HCT116 (cell line): ENCODE results near the gene DMXL2. TPM values are rescaled to one million over a fixed set of nuclear protein-coding genes. Genes with fewer than 3 reads are reported as not detected.

Experiments
- ATAC-seq: fragments of 200-7000 bp; cut with Tn5 transposase; 2 replicates; pipeline ENCODE4 v1.9.1; 2020; ENCODE audit warnings: mild to moderate bottlenecking, moderate library complexity
- BruUV-seq: library from RNA; stranded (reverse); fragments of 400-500 nt; replicated peaks from 2 replicates; lab custom pipeline; 2021; lab: Mats Ljungman, UMichigan
- CTCF ChIA-PET: fragments of 300-600 bp; sonication (Branson Sonifier 250); formaldehyde crosslinking; loops from one replicate; lab custom pipeline; 2021; ENCODE audit warnings: antibody characterized with exemption; lab: Charles Lee
- POLR2A ChIA-PET: fragments of 300-600, 350-600 bp; sonication (Branson Sonifier 250); formaldehyde crosslinking; loops from one replicate; lab custom pipeline; 2021; ENCODE audit warnings: antibody characterized with exemption; lab: Charles Lee
- RAD21 ChIA-PET, 2 experiments: fragments of 300-600 bp; sonication (Branson Sonifier 250); formaldehyde crosslinking; loops; one replicate each; lab custom pipeline; 2023; ENCODE audit warnings: low total read pairs in 2 of 2; ENCODE audit not compliant: uncharacterized antibody in 2 of 2, unreplicated experiment in 2 of 2, low non-redundant PET in 1 of 2; lab: Charles Lee
- DNase-seq: peaks from one replicate; pipeline ENCODE4 v3.0.0-alpha.2; 2010; ENCODE audit warnings: low read depth, low spot score
- H2AFZ ChIP-seq: fragments of 200-600 bp; shearing (Covaris generic), sonication (generic); 2 replicates; pipeline ENCODE4 v1.6.1; 2017; ENCODE audit warnings: low read depth, mixed run types, mixed read lengths, antibody characterized with exemption, low read length; ENCODE audit not compliant: poor library complexity, severe bottlenecking
- H3K27ac ChIP-seq: 2 replicates; pipeline ENCODE4 v1.5.1; 2012; ENCODE audit warnings: low read depth, low read length
- H3K27me3 ChIP-seq: fragments of 200-600 bp; sonication (generic); 2 replicates; pipeline ENCODE4 v1.6.1; 2016; ENCODE audit warnings: mixed run types, low read length, mixed read lengths; ENCODE audit not compliant: insufficient read depth
- H3K36me3 ChIP-seq, 2 experiments: fragments of 200-500 bp in 1 of 2; fragments of 200-600 bp in 1 of 2; sonication (Bioruptor generic) in 1 of 2; sonication (generic) in 1 of 2; 2 replicates each; pipeline versions ENCODE4 v1.5.1 to v1.6.1; 2014 to 2016; ENCODE audit warnings: low read length in 2 of 2, inconsistent platforms in 1 of 2, mixed read lengths in 1 of 2, mixed run types in 1 of 2; ENCODE audit not compliant: insufficient read depth in 2 of 2, control insufficient read depth in 1 of 2
- H3K4me1 ChIP-seq, 2 experiments: fragments of 200-600 bp in 1 of 2; sonication (generic) in 1 of 2; 2 replicates each; pipeline versions ENCODE4 v1.5.1 to v1.6.1; 2012 to 2017; ENCODE audit warnings: low read length in 2 of 2, inconsistent platforms in 1 of 2, mild to moderate bottlenecking in 1 of 2, mixed read lengths in 1 of 2, mixed run types in 1 of 2, moderate library complexity in 1 of 2; ENCODE audit not compliant: insufficient read depth in 2 of 2, control insufficient read depth in 1 of 2
- H3K4me2 ChIP-seq: fragments of 200-600 bp; sonication (generic); 2 replicates; pipeline ENCODE4 v1.6.1; 2017; ENCODE audit warnings: mixed run types, low read length, mixed read lengths
- H3K4me3 ChIP-seq, 2 experiments: fragments of 200-600 bp in 1 of 2; sonication (generic) in 1 of 2; replicated peaks in 1 of 2; 2 replicates each; pipeline ENCODE4 v1.5.1; 2011 to 2016; ENCODE audit warnings: low read length in 2 of 2, control low read depth in 1 of 2, low read depth in 1 of 2, mild to moderate bottlenecking in 1 of 2, mixed read lengths in 1 of 2, mixed run types in 1 of 2
- H3K79me2 ChIP-seq: fragments of 200-600 bp; sonication (generic); 2 replicates; pipeline ENCODE4 v1.6.1; 2017; ENCODE audit warnings: mild to moderate bottlenecking, mixed run types, low read length, moderate library complexity, mixed read lengths; ENCODE audit not compliant: insufficient read depth
- H3K9ac ChIP-seq: fragments of 200-600 bp; sonication (generic); 2 replicates; pipeline ENCODE4 v1.6.1; 2016; ENCODE audit warnings: low read length, mixed read lengths
- H3K9me2 ChIP-seq: fragments of 200-600 bp; sonication (generic), shearing (Covaris generic); 2 replicates; pipeline ENCODE4 v1.6.1; 2017; ENCODE audit warnings: mixed run types, mild to moderate bottlenecking, moderate library complexity; ENCODE audit not compliant: insufficient read depth
- H3K9me3 ChIP-seq, 2 experiments: fragments of 200-500 bp in 1 of 2; fragments of 200-600 bp in 1 of 2; sonication (Bioruptor generic) in 1 of 2; sonication (generic) in 1 of 2; 2 replicates each; pipeline ENCODE4 v1.6.1; 2014 to 2017; ENCODE audit warnings: low read length in 2 of 2, mixed read lengths in 2 of 2, inconsistent platforms in 1 of 2, low read depth in 1 of 2, mild to moderate bottlenecking in 1 of 2, mixed run types in 1 of 2, moderate library complexity in 1 of 2; ENCODE audit not compliant: control insufficient read depth in 1 of 2, insufficient read depth in 1 of 2
- H4K20me1 ChIP-seq: fragments of 200-600 bp; sonication (generic), shearing (Covaris generic); 2 replicates; pipeline ENCODE4 v1.6.1; 2017; ENCODE audit warnings: mixed run types, mild to moderate bottlenecking, moderate library complexity; ENCODE audit not compliant: insufficient read depth
- ATF3 ChIP-seq: IDR thresholded peaks from 2 replicates; pipeline ENCODE4 v1.6.1; 2012
- CEBPB ChIP-seq: IDR thresholded peaks from 2 replicates; pipeline ENCODE4 v1.6.1; 2012; ENCODE audit warnings: low read depth
- MAX ChIP-seq: IDR thresholded peaks from 2 replicates; pipeline ENCODE4 v1.6.1; 2012
- POLR2A ChIP-seq: IDR thresholded peaks from 2 replicates; pipeline ENCODE4 v1.7.0; 2011; ENCODE audit warnings: borderline replicate concordance; ENCODE audit not compliant: insufficient read depth, insufficient read length; ENCODE audit errors: extremely low read depth
- RAD21 ChIP-seq: IDR thresholded peaks from 2 replicates; pipeline ENCODE4 v1.6.1; 2012; ENCODE audit warnings: low read depth, mild to moderate bottlenecking
- REST ChIP-seq: IDR thresholded peaks from 2 replicates; pipeline ENCODE4 v1.6.1; 2012; ENCODE audit warnings: low read depth
- SIN3A ChIP-seq: IDR thresholded peaks from 2 replicates; pipeline ENCODE4 v1.6.1; 2012; ENCODE audit warnings: low read depth
- SRF ChIP-seq: IDR thresholded peaks from 2 replicates; pipeline ENCODE4 v1.6.1; 2012; ENCODE audit warnings: low read depth
- YY1 ChIP-seq: IDR thresholded peaks from 2 replicates; pipeline ENCODE4 v1.6.1; 2011; ENCODE audit warnings: low read length, low read depth, moderate library complexity, mild to moderate bottlenecking; ENCODE audit not compliant: insufficient replicate concordance; ENCODE audit errors: extremely low read depth
- ZNF274 ChIP-seq: fragments of 200-500 bp; sonication (Bioruptor generic); IDR thresholded peaks from 2 replicates; pipeline ENCODE4 v1.6.1; 2014; ENCODE audit warnings: mild to moderate bottlenecking, low read depth, low read length, inconsistent platforms
- intact Hi-C: fragments of 100-400 bp; cut with micrococcal nuclease; formaldehyde crosslinking; loops from 2 replicates; pipeline ENCODE4 v1.10.0; 2022
- total RNA-seq: library from RNA; stranded (reverse); gene quantifications from one replicate; pipeline ENCODE4 v1.2.1, GENCODE V29; 2021; ENCODE audit not compliant: unreplicated experiment

DMXL2 gene
- total RNA-seq, 1 experiment from 2014 or later, result 21.5 TPM

- H3K4me2 ChIP-seq, result no peak overlapping the region
- H2AFZ ChIP-seq, result no peak overlapping the region
- no peaks in the 10 kb centered on the region for H3K9me3 ChIP-seq
- no peak overlapping the region for H3K27ac ChIP-seq
- no peaks in the 10 kb centered on the region for H3K4me1 ChIP-seq
- ATAC-seq, result no peak
- CTCF ChIA-PET, result interaction anchor here (0.6 to 4.0 kb wide), 22 partner anchors 9 to 457 kb away, joined by 3 to 68 read pairs (median 5); no protein-coding TSS in a partner anchor
- no peak overlapping the region for H3K4me3 ChIP-seq
- no peak for DNase-seq
- H3K9me2 ChIP-seq, result no peaks in the 10 kb centered on the region
- TF ChIP-seq CEBPB (no peak), REST (no peak), RAD21 (no peak), MAX (no peak), ZNF274 (no peak), ATF3 (no peak), SRF (no peak), YY1 (no peak), SIN3A (no peak), POLR2A (no peak)
- TF ChIP-seq, all 23 proteins: peak for 0
- intact Hi-C loops, result no loop called here
- RAD21 ChIA-PET, result interaction anchor here in 1 of 2 experiments (1.5 kb wide), 1 partner anchor 238 kb away, joined by 4 read pairs; no protein-coding TSS in a partner anchor
- no TSS peak for BruUV-seq
- no peaks in the 10 kb centered on the region for H4K20me1 ChIP-seq
- no peaks in the 10 kb centered on the region for H3K27me3 ChIP-seq
- POLR2A ChIA-PET, result no interaction called here
- H3K9ac ChIP-seq, result no peak overlapping the region
- no peaks in the 10 kb centered on the region for H3K36me3 ChIP-seq
- no peaks in the 10 kb centered on the region for H3K79me2 ChIP-seq
Measured at GRCh38 chr15:51401051-51401780, 221.4 kb downstream of the DMXL2 start.
